ENCODE measurements around the gene MX1.

DNA sequence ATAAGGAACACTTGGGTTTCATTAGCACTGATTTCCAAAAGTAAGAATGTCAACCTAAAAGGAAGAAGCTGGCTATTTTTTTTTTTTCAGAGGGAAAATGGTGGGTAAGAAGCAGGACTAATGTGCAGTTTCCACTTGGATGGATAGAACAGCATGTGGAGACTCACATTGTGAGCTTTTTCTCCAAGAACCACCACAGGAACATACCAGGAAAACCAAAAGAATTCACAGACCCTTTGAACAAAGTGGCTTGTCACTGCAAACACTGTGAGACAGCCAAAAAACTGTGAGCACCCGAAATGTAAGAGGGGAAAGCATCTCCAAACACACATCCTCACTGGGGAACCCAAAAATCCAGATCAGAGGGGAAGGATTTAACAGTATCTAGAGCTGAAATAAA, 15.7 kb upstream of the MX1 start:
- TF ChIP-seq, protein P1, sequence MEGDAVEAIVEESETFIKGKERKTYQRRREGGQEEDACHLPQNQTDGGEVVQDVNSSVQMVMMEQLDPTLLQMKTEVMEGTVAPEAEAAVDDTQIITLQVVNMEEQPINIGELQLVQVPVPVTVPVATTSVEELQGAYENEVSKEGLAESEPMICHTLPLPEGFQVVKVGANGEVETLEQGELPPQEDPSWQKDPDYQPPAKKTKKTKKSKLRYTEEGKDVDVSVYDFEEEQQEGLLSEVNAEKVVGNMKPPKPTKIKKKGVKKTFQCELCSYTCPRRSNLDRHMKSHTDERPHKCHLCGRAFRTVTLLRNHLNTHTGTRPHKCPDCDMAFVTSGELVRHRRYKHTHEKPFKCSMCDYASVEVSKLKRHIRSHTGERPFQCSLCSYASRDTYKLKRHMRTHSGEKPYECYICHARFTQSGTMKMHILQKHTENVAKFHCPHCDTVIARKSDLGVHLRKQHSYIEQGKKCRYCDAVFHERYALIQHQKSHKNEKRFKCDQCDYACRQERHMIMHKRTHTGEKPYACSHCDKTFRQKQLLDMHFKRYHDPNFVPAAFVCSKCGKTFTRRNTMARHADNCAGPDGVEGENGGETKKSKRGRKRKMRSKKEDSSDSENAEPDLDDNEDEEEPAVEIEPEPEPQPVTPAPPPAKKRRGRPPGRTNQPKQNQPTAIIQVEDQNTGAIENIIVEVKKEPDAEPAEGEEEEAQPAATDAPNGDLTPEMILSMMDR (IDR thresholded peaks at IDR 0.05): no peak
- TF ChIP-seq POLR2A (IDR thresholded peaks at IDR 0.05): no peak

Measured in thyroid gland (tissue), 4 donors.